ENCODE measurements around the gene DLST. TPM values are rescaled to one million over a fixed set of nuclear protein-coding genes. Genes with fewer than 3 reads are reported as not detected.

DLST gene
- total RNA-seq, 1 experiment from 2014 or later = 68.8 TPM

DNA sequence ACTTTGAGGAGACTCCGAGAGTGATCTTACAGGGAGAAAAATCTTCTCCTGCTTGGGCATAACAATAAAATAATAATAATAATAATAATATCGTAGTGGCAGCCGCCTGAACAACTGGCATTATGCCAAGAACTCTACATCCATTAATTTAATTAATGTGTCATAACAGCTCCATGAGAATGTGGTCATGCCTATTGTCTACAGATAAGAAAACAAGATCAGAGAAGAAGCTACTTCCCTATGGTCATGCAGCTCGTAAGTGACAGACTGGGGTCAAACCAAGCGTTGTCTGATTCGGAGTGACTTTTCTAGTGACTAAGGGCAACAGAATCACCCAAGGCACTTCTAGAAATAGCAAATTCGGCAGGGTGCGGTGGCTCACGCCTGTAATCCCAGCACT, 17.5 kb upstream of the DLST start:
- ChIA-PET CTCF (no interaction called here), POLR2A (no interaction called here)
- TF ChIP-seq REST (IDR thresholded peaks at IDR 0.05; ENCODE audit: insufficient read depth in 1 of 2, low read depth in 2 of 2, low read length in 1 of 2) (no peak), TCF7L2 (IDR thresholded peaks at IDR 0.05; ENCODE audit: low read depth, low read length) (no peak), SIN3A (IDR thresholded peaks at IDR 0.05; ENCODE audit: borderline replicate concordance, insufficient read depth, low read depth, low read length) (no peak), POLR2AphosphoS5 (IDR thresholded peaks at IDR 0.05; ENCODE audit: low read depth, low read length) (no peak)
- TF ChIP-seq, protein P1, sequence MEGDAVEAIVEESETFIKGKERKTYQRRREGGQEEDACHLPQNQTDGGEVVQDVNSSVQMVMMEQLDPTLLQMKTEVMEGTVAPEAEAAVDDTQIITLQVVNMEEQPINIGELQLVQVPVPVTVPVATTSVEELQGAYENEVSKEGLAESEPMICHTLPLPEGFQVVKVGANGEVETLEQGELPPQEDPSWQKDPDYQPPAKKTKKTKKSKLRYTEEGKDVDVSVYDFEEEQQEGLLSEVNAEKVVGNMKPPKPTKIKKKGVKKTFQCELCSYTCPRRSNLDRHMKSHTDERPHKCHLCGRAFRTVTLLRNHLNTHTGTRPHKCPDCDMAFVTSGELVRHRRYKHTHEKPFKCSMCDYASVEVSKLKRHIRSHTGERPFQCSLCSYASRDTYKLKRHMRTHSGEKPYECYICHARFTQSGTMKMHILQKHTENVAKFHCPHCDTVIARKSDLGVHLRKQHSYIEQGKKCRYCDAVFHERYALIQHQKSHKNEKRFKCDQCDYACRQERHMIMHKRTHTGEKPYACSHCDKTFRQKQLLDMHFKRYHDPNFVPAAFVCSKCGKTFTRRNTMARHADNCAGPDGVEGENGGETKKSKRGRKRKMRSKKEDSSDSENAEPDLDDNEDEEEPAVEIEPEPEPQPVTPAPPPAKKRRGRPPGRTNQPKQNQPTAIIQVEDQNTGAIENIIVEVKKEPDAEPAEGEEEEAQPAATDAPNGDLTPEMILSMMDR (IDR thresholded peaks at IDR 0.05) = no peak
- DNase-seq (ENCODE audit: low read depth, low spot score) (no peak), ATAC-seq (no peak)
- in situ Hi-C loops (cut with HindIII; ENCODE audit: low pct_unique_long_range_greater_than_20kb, low sequenced_read_pairs) = no loop called here
- intact Hi-C loops (cut with micrococcal nuclease; ENCODE audit: unreplicated experiment) = loop anchor here (5.0 to 10.0 kb wide), 2 partner anchors 223 to 431 kb away; no protein-coding TSS in a partner anchor
- no peak overlapping the region for H3K27ac ChIP-seq (ENCODE audit: low read length)
- H3K4me1 ChIP-seq (ENCODE audit: control insufficient read depth, insufficient read depth, low read length) = no peaks in the 10 kb centered on the region; the same call in 1 of the 2 replicates
- no peaks in the 10 kb centered on the region for H3K36me3 ChIP-seq (ENCODE audit: control insufficient read depth, insufficient read depth, low read length)
- no peak overlapping the region for H3K4me3 ChIP-seq (ENCODE audit: low read depth in 2 of 2, low read length in 2 of 2)
- H3K27me3 ChIP-seq (ENCODE audit: control insufficient read depth, insufficient read depth, low read length) = no peaks in the 10 kb centered on the region
- H3K9me3 ChIP-seq (ENCODE audit: control insufficient read depth, insufficient read depth, low read depth, low read length) = no peaks in the 10 kb centered on the region
- BruUV-seq (replicated peaks) = no TSS peak

- CTCF ChIA-PET = no interaction called here
These were observed 16.6 kb upstream of the DLST start for GRCh38 chr14:74865156-74865555.

More at GRCh38 chr14:74865156-74865555, 16.6 kb upstream of the DLST start:
- TF ChIP-seq POLR2AphosphoS5 (IDR thresholded peaks at IDR 0.05; ENCODE audit: low read depth, low read length) = no peak
- TF ChIP-seq TCF7L2 (IDR thresholded peaks at IDR 0.05; ENCODE audit: low read depth, low read length) = no peak
- no peak for TF ChIP-seq REST (IDR thresholded peaks at IDR 0.05; ENCODE audit: insufficient read depth in 1 of 2, low read depth in 2 of 2, low read length in 1 of 2)
- no peak for TF ChIP-seq SIN3A (IDR thresholded peaks at IDR 0.05; ENCODE audit: borderline replicate concordance, insufficient read depth, low read depth, low read length)
- TF ChIP-seq, protein P1 (IDR thresholded peaks at IDR 0.05) = no peak
- H3K9me3 ChIP-seq (ENCODE audit: control insufficient read depth, insufficient read depth, low read depth, low read length) = no peaks in the 10 kb centered on the region
- no peaks in the 10 kb centered on the region; the same call in 1 of the 2 replicates for H3K4me1 ChIP-seq (ENCODE audit: control insufficient read depth, insufficient read depth, low read length)
- intact Hi-C loops (cut with micrococcal nuclease; ENCODE audit: unreplicated experiment) (loop anchor here (10.0 kb wide), 1 partner anchor 430 kb away; no protein-coding TSS in a partner anchor), in situ Hi-C loops (cut with HindIII; ENCODE audit: low pct_unique_long_range_greater_than_20kb, low sequenced_read_pairs) (no loop called here)
- ATAC-seq (no peak), DNase-seq (ENCODE audit: low read depth, low spot score) (no peak)
- BruUV-seq (replicated peaks) = no TSS peak
- H3K36me3 ChIP-seq (ENCODE audit: control insufficient read depth, insufficient read depth, low read length) = no peaks in the 10 kb centered on the region
- no peak overlapping the region for H3K27ac ChIP-seq (ENCODE audit: low read length)
- no peak overlapping the region for H3K4me3 ChIP-seq (ENCODE audit: low read depth in 2 of 2, low read length in 2 of 2)
- POLR2A ChIA-PET = interaction anchor here (0.6 kb wide), 1 partner anchor 17 kb away, joined by 19 read pairs; no protein-coding TSS in a partner anchor
- H3K27me3 ChIP-seq (ENCODE audit: control insufficient read depth, insufficient read depth, low read length) = no peaks in the 10 kb centered on the region
